Smooth muscle cell (in vitro differentiated cells): ENCODE results near the gene TBCCD1. TPM values are rescaled to one million over a fixed set of nuclear protein-coding genes. Genes with fewer than 3 reads are reported as not detected.

Experiments used
- DNase-seq: peaks from one replicate; lab custom pipeline; 2025; ENCODE audit not compliant: unreplicated experiment; lab: John Stamatoyannopoulos, UW
- H2AFZ ChIP-seq: fragments of 200-600 bp; sonication (generic); 2 replicates; pipeline ENCODE4 v1.6.0; 2016; ENCODE audit warnings: antibody characterized with exemption, low read depth, mild to moderate bottlenecking
- H3F3A ChIP-seq: fragments of 200-600 bp; sonication (generic); 2 replicates; pipeline ENCODE4 v1.6.0; 2017; ENCODE audit warnings: antibody characterized with exemption, low read depth
- H3K27ac ChIP-seq: fragments of 200-600 bp; sonication (generic); 2 replicates; pipeline ENCODE4 v1.5.1; 2016; ENCODE audit warnings: low read depth, mild to moderate bottlenecking
- H3K27me3 ChIP-seq: fragments of 200-600 bp; sonication (generic); 2 replicates; pipeline ENCODE4 v1.6.1; 2016; ENCODE audit warnings: low read depth, mild to moderate bottlenecking
- H3K36me3 ChIP-seq: fragments of 200-600 bp; sonication (generic); 2 replicates; pipeline ENCODE4 v1.5.1; 2016; ENCODE audit warnings: low read depth
- H3K4me1 ChIP-seq: fragments of 200-600 bp; sonication (generic); 2 replicates; pipeline ENCODE4 v1.5.1; 2016; ENCODE audit warnings: low read depth
- H3K4me2 ChIP-seq: fragments of 200-600 bp; sonication (generic); 2 replicates; pipeline ENCODE4 v1.6.0; 2016; ENCODE audit warnings: mild to moderate bottlenecking
- H3K4me3 ChIP-seq: fragments of 200-600 bp; sonication (generic); 2 replicates; pipeline ENCODE4 v1.5.1; 2016; ENCODE audit warnings: mild to moderate bottlenecking
- H3K79me2 ChIP-seq: fragments of 200-600 bp; sonication (generic); 2 replicates; pipeline ENCODE4 v1.6.0; 2016; ENCODE audit warnings: low read depth, mild to moderate bottlenecking
- H3K9ac ChIP-seq: fragments of 200-600 bp; sonication (generic); 2 replicates; pipeline ENCODE4 v1.6.0; 2016; ENCODE audit warnings: low read depth
- H3K9me3 ChIP-seq: fragments of 200-600 bp; sonication (generic); replicated peaks from 2 replicates; pipeline ENCODE4 v1.5.1; 2016; ENCODE audit warnings: low read depth
- H4K20me1 ChIP-seq: fragments of 200-600 bp; sonication (generic); 2 replicates; pipeline ENCODE4 v1.6.0; 2016; ENCODE audit warnings: low read depth
- WGBS: methylation state at CpG from one replicate; pipeline ENCODE4 v1.1.7; 2016; ENCODE audit warnings: low lambda C conversion rate; 5-methylcytosine and 5-hydroxymethylcytosine counted together
- polyA plus RNA-seq: library from polyadenylated mRNA; unstranded; fragments of >200 nt; fragmentation: Nextera tagmentation; extraction: Ambion mirVana; gene quantifications from 2 replicates; pipeline ENCODE4 v1.2.1, GENCODE V29; 2016
- total RNA-seq: library from RNA; depleted of rRNA; stranded (reverse); fragments of >200 nt; gene quantifications from 2 replicates; pipeline ENCODE4 v1.2.3, GENCODE V29; 2014
- TF ChIP-seq, protein P1 (sequence below): fragments of 200-600 bp; sonication (generic); IDR thresholded peaks from 2 replicates; pipeline ENCODE4 v1.5.1; 2017; ENCODE audit warnings: borderline replicate concordance, mild to moderate bottlenecking, antibody characterized with exemption; ENCODE audit not compliant: insufficient read depth, poor library complexity, severe bottlenecking

The TBCCD1 gene
- total and polyA plus RNA-seq, 2 experiments from 2014 or later, result 12.2 to 19.5 TPM

DNA sequence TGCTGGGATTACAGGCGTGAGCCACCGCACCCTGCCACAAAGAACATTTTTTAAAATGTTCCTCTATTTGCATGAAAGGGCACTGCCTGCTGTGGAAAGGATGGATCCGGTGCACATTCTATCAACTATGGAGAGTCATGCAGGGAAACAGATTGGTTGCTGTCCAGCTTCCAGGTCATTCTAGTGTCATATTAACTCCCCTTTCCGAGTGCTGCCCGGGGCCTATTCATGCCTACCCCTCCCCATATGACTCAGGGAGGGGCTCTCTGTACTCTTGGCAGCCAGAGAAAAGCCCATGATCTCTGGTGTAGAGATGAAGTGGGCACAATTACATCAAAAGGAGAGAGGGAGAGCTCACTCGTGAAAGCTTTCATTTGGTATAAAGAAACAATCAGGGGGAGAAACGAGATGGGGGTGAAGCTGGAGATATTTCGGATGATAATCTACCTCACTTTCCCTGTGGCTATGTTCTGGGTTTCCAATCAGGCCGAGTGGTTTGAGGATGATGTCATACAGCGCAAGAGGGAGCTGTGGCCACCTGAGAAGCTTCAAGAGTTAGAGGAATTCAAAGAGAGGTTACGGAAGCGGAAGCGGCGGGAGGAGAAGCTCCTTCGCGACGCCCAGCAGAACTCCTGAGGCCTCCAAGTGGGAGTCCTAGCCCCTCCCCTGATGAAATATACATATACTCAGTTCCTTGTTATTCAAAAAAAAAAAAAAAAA, 29.6 kb upstream of the TBCCD1 start:
- Histone ChIP-seq H3K79me2 (no peaks in the 10 kb centered on the region), H3K9ac (no peak overlapping the region), H3K27ac (no peak overlapping the region), H3K4me2 (peak overlapping the region; percentile 4), H3K9me3 (no peaks in the 10 kb centered on the region), H3K4me1 (no peaks in the 10 kb centered on the region), H3K4me3 (no peak overlapping the region), H3F3A (no peaks in the 10 kb centered on the region), H3K36me3 (no peaks in the 10 kb centered on the region), H4K20me1 (no peaks in the 10 kb centered on the region), H3K27me3 (no peaks in the 10 kb centered on the region), H2AFZ (no peak overlapping the region)
- no peak for DNase-seq
- TF ChIP-seq, protein P1, sequence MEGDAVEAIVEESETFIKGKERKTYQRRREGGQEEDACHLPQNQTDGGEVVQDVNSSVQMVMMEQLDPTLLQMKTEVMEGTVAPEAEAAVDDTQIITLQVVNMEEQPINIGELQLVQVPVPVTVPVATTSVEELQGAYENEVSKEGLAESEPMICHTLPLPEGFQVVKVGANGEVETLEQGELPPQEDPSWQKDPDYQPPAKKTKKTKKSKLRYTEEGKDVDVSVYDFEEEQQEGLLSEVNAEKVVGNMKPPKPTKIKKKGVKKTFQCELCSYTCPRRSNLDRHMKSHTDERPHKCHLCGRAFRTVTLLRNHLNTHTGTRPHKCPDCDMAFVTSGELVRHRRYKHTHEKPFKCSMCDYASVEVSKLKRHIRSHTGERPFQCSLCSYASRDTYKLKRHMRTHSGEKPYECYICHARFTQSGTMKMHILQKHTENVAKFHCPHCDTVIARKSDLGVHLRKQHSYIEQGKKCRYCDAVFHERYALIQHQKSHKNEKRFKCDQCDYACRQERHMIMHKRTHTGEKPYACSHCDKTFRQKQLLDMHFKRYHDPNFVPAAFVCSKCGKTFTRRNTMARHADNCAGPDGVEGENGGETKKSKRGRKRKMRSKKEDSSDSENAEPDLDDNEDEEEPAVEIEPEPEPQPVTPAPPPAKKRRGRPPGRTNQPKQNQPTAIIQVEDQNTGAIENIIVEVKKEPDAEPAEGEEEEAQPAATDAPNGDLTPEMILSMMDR, result no peak
- WGBS, result 48% methylated on average over 17 of the region's 17 CpGs

DNA sequence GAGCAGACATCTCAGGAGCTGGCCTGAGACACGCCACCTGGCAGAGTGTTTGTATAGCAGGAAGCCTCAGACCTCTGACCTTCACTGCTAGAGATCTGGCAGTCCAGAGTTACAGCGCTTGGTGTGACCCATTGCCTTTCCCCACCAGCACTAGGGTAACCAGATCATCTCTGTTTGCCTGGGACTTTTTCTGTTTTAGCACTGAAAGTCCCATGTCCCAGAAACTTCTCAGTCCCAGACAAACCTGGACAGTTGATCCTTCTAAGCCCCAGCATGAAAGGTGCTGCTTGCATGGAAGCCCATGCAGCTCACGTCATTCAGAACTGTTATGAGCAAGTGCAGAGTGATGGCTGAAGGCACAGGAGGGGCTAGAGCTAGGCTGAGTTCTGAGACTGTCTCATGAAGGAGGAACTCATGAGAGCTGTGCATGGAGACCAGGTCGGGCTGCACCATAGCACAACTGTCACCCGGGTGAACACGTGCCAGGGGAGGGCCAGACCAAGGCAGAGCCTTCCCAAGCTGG, 27.5 kb upstream of the TBCCD1 start:
- no peaks in the 10 kb centered on the region for H4K20me1 ChIP-seq
- H3K4me1 ChIP-seq, result no peaks in the 10 kb centered on the region
- no peaks in the 10 kb centered on the region for H3F3A ChIP-seq
- H3K9ac ChIP-seq, result no peak overlapping the region
- 88% methylated on average over 6 of the region's 6 CpGs for whole genome bisulfite sequencing
- H3K27me3 ChIP-seq, result no peaks in the 10 kb centered on the region
- no peak for DNase-seq
- no peaks in the 10 kb centered on the region for H3K36me3 ChIP-seq
- no peak overlapping the region for H3K4me2 ChIP-seq
- TF ChIP-seq, protein P1, result no peak
- no peak overlapping the region for H3K27ac ChIP-seq
- no peaks in the 10 kb centered on the region for H3K79me2 ChIP-seq
- H3K4me3 ChIP-seq, result no peak overlapping the region
- no peaks in the 10 kb centered on the region for H3K9me3 ChIP-seq
- no peak overlapping the region for H2AFZ ChIP-seq

- DNase-seq, result no peak
- no peak overlapping the region for H3K4me3 ChIP-seq
- H3K79me2 ChIP-seq, result no peaks in the 10 kb centered on the region
- H2AFZ ChIP-seq, result no peak overlapping the region
- TF ChIP-seq, protein P1, result no peak
- H3K9me3 ChIP-seq, result no peaks in the 10 kb centered on the region
- no peaks in the 10 kb centered on the region for H3F3A ChIP-seq
- no peak overlapping the region for H3K27ac ChIP-seq
- H3K27me3 ChIP-seq, result no peaks in the 10 kb centered on the region
- H3K9ac ChIP-seq, result no peak overlapping the region
- H3K36me3 ChIP-seq, result no peaks in the 10 kb centered on the region
- no peaks in the 10 kb centered on the region for H4K20me1 ChIP-seq
- H3K4me2 ChIP-seq, result no peak overlapping the region
- no peaks in the 10 kb centered on the region for H3K4me1 ChIP-seq
- 97% methylated on average over 3 of the region's 3 CpGs for WGBS
These were observed 26.7 kb upstream of the TBCCD1 start for GRCh38 chr3:186593862-186594261.

DNA sequence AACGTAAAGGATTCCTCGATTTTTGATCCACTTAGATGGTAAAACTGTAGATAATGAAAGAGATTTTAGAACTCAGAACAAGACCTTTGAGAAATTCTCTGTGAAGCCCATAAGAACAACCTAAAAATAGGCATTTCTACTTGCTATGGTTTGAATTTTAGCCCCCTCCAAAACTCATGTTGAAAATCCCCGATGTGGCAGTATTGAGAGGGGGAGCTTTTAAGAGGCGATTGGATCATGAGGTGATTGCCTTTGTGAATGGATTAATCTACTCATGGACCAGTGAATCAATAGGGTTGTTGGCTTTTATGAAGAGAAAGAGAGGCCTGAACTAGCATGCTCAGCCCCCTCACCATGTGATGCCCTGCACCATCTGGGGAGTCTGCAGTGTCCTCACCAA, 25.5 kb upstream of the TBCCD1 start:
- Histone ChIP-seq H3K27me3 (no peaks in the 10 kb centered on the region), H3K79me2 (no peaks in the 10 kb centered on the region), H3F3A (no peaks in the 10 kb centered on the region), H3K4me3 (no peak overlapping the region), H3K4me2 (no peak overlapping the region), H3K9ac (no peak overlapping the region), H3K4me1 (no peaks in the 10 kb centered on the region), H4K20me1 (no peaks in the 10 kb centered on the region), H3K27ac (no peak overlapping the region), H2AFZ (no peak overlapping the region), H3K36me3 (no peaks in the 10 kb centered on the region), H3K9me3 (no peaks in the 10 kb centered on the region)
- TF ChIP-seq, protein P1, result no peak
- DNase-seq, result no peak
- 91% methylated on average over 4 of the region's 4 CpGs for WGBS
